ENCODE results near the gene DNMT1.

DNA sequence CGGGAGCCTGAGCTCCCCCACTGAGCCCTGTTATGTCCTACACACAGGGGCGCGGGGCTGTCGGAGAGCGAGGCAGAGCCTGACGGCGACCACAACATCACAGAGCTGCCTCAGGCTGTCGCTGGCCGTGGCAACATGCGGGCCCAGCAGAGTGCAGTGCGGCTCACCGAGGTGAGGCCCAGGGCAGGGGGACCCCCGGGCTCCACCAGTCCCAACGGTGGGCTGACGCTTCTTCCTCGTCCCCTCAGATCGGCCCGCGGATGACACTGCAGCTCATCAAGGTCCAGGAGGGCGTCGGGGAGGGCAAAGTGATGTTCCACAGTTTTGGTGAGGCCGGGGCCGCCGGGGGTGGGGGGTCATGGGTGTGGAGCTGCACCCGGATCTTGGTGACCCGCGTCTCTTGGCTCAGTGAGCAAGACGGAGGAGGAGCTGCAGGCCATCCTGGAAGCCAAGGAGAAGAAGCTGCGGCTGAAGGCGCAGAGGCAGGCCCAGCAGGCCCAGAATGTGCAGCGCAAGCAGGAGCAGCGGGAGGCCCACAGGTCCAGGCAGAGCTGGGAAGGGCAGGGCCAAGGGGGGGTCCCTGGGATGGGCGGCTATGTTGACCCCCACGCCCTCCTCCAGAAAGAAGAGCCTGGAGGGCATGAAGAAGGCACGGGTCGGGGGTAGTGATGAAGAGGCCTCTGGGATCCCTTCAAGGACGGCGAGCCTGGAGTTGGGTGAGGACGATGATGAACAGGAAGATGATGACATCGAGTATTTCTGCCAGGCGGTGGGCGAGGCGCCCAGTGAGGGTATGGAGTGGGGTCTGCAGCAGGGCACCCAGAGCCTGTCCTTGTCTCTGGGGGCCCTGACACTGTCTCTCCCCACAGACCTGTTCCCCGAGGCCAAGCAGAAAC is 84.4 kb downstream of the DNMT1 start:
- TF ChIP-seq CTCF (IDR thresholded peaks at IDR 0.05), result no peak
- no peak for TF ChIP-seq POLR2A (IDR thresholded peaks at IDR 0.05)
- TF ChIP-seq EP300 (IDR thresholded peaks at IDR 0.05), result no peak

Measured in upper lobe of left lung (tissue), 4 donors.